Measurements from ENCODE around the gene CCDC106.

The CCDC106 gene

GRCh38 chr19:55670280-55671053, 22.5 kb downstream of the CCDC106 start:
- DNase-seq = no peak

GRCh38 chr19:55671054-55671378, 23.0 kb downstream of the CCDC106 start:
- DNase-seq = no peak

- no peak for DNase-seq
Observed at GRCh38 chr19:55672418-55672817, 24.4 kb downstream of the CCDC106 start.

- DNase-seq = no peak
Observed at GRCh38 chr19:55673465-55673864, 25.5 kb downstream of the CCDC106 start.

DNA sequence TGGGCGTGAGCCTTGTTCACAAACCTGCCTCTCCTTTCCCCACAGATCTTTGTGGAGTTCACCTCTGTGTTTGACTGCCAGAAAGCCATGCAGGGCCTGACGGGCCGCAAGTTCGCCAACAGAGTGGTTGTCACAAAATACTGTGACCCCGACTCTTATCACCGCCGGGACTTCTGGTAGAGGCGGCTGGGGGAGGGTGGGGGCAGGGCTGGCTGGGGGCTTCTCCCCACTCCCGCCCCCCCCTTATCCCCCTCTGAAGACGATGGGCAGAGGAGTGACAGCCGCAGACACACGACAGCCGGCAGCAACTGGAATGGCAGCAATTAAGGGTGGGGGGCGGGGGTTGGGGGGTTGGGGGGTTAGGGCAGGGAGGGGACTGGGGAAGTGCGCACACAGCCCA, 25.9 kb downstream of the CCDC106 start:
- DNase-seq = no peak

DNA sequence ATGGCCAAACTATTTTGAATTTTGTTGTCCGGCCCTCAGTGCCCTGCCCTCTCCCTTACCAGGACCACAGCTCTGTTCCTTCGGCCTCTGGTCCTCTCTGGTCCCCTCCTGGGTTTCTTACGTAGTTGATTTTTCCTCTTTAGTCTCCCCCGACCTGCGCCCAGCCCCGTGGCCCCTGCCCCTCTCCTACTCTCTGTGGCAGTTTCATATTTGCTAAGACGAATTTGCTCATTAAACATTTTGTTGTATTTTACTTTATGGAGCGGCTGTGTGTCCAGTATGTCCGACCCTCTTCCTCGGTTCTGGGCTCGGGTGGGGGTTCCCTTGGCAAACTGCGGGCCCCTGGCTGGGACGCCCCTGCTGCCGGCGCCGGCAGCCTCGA, 26.4 kb downstream of the CCDC106 start:
- no peak for DNase-seq

GRCh38 chr19:55674841-55675660, 27.0 kb downstream of the CCDC106 start, which contains the start of gene EPN1:
EPN1 (plus strand) TSS chr19:55675226; CDS start chr19:55678628, 3,402 bp downstream.
- DNase-seq = peak; percentile 98

GRCh38 chr19:55675661-55676354, 27.8 kb downstream of the CCDC106 start:
- peak; percentile 22 for DNase-seq

DNA sequence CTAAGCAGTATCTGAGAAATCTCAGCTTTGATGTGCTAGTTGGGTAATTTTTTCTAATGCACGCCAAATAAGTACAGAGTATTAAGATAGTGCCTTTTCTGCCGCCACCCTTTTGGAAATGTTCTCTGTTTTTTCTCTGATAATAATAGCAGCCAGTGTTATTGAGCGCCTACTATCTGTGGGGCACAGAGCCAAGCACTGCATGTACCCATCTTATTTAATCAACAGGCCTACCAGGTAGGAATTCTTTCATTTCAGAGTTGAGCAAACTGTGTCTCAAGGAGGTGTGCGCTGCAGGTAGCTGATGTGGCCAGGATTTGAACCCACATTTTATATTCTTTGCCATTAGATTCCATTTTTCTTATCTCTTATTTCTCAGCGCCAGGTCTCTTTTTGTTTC, 28.4 kb downstream of the CCDC106 start:
- DNase-seq = peak; percentile 52

- DNase-seq = no peak
Observed at GRCh38 chr19:55676889-55677505, 29.0 kb downstream of the CCDC106 start.

- peak; percentile 60 for DNase-seq
Observed at GRCh38 chr19:55677572-55678028, 29.6 kb downstream of the CCDC106 start.

GRCh38 chr19:55678121-55678671, 30.2 kb downstream of the CCDC106 start:
- DNase-seq = peak; percentile 98

GRCh38 chr19:55679343-55680257, 31.6 kb downstream of the CCDC106 start:
- DNase-seq = no peak

- no peak for DNase-seq
Observed at GRCh38 chr19:55680339-55681130, 32.5 kb downstream of the CCDC106 start.

DNA sequence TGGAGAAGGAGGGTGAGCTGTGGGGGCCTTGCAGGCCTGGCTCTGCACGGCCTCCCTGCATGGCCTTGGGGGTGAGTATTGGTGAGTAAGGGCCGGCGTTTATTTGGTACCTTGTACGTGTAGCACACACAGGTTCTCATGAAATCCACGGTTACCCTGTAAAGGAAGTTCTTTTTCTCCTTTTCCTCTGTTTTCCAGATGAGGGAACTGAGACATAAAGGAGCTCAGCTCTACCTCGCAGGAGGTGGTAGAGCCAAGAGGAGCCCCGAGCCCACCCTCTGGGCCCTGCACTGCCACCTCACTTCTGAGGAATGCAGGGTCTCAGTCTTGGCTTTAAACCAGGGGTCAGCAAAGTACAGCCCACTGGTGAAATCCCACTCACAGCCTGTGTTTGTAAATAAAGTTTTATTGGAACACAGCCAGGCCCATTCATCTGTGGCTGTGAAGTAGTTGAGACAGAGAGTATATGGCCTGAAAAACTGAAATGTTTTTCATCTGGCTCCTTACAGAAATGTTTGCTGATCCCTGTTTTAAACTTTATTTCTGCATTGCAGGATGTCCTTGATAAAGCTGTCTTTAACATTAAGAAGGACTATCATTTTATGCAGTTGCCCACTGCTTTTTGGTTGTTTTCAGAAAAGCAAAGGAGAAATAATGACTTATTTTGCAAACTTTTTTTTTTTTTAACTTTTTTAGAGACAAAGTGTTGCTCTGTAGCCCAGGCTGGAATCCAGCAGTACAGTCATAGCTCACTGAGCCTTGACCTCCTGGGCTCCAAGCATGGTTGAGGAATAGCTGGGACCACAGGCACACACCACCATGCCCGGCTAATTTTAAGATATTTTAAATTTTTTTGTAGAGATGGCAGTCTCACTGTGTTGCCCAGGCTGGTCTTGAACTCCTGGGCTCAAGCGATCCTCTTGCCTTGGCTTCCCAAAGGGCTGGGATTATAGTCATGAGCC, 33.4 kb downstream of the CCDC106 start:
- no peak for DNase-seq

DNA sequence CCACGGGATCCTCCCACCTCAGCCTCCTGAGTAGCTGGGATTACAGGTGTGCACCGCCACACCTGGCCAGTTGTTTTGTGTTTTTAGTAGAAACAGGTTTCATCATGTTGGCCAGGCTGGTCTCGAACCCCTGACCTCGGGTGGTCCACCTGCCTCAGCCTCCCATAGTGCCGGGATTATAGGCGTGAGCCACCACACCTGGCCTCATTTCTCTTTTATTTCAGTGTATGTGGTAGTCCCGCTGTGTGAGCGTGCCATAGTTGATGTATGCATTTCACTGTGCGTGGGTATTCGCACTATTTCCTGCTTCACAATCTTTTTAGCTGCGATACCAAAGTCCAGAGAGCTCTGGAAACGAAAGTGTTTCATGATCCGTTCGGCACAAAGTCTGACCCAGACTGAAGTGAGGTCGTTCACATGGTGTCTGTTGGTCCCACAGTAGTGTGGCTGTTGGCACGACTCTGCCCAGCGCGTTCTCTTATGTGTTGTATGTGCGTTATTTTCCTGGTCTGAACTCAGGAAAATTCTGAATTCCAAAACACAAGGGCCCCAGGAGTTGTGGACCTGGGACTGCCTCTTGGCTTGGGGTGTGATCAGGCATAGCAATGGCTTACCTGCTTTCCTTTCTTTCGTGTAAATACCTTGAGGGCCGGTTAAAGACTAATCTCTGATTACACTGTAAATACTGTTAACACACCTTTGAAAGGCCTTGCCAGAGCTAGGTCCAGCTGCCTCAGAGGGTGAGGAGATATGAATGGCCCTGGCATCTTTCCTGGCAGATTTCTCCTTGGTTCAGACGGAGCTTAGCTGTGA, 35.6 kb downstream of the CCDC106 start:
- DNase-seq = no peak

- no peak for DNase-seq
Observed at GRCh38 chr19:55684946-55685681, 37.1 kb downstream of the CCDC106 start.

GRCh38 chr19:55685776-55686175, 37.8 kb downstream of the CCDC106 start:
- DNase-seq = no peak

Data from RPMI8226 (cell line).